IPS-NIHi7 (cell line): ENCODE results near the gene TRIM63.

Experiments used
- DNase-seq: peaks from one replicate; pipeline ENCODE4 v3.0.0; 2012; ENCODE audit warnings: mixed read lengths; ENCODE audit errors: extremely low spot score

Gene TRIM63

GRCh38 chr1:26034504-26035202 lies 32.8 kb downstream of the TRIM63 start:
- no peak for DNase-seq

GRCh38 chr1:26032656-26033357 lies 34.6 kb downstream of the TRIM63 start:
- no peak for DNase-seq

GRCh38 chr1:26031611-26032220 lies 35.7 kb downstream of the TRIM63 start:
- no peak for DNase-seq

GRCh38 chr1:26031196-26031595 lies 36.2 kb downstream of the TRIM63 start:
- DNase-seq: no peak

- no peak for DNase-seq
Observed at GRCh38 chr1:26029864-26030481, 37.5 kb downstream of the TRIM63 start.

- no peak for DNase-seq
Observed at GRCh38 chr1:26029054-26029863, 38.2 kb downstream of the TRIM63 start.

GRCh38 chr1:26028490-26028980 lies 38.9 kb downstream of the TRIM63 start:
- no peak for DNase-seq

GRCh38 chr1:26027716-26028489 lies 39.5 kb downstream of the TRIM63 start:
- DNase-seq: no peak

- DNase-seq: no peak
Observed at GRCh38 chr1:26025517-26025916, 41.9 kb downstream of the TRIM63 start.

- DNase-seq: no peak
Observed at GRCh38 chr1:26025060-26025459, 42.4 kb downstream of the TRIM63 start.

GRCh38 chr1:26023826-26024225 lies 43.6 kb downstream of the TRIM63 start:
- no peak for DNase-seq

- no peak for DNase-seq
Observed at GRCh38 chr1:26023009-26023408, 44.4 kb downstream of the TRIM63 start.

- DNase-seq: no peak
Observed at GRCh38 chr1:26022404-26022779, 45.0 kb downstream of the TRIM63 start.

- DNase-seq: peak; percentile 96
Observed at GRCh38 chr1:26021647-26022403, 45.6 kb downstream of the TRIM63 start, which contains the start of gene EXTL1. EXTL1 (plus strand) TSS chr1:26021775; CDS start chr1:26022647, 872 bp downstream.

GRCh38 chr1:26020941-26021646 lies 46.3 kb downstream of the TRIM63 start:
- no peak for DNase-seq

GRCh38 chr1:26020330-26020768 lies 47.1 kb downstream of the TRIM63 start:
- no peak for DNase-seq

- no peak for DNase-seq
Observed at GRCh38 chr1:26019641-26020315, 47.7 kb downstream of the TRIM63 start.

- DNase-seq: no peak
Observed at GRCh38 chr1:26017606-26018005, 49.8 kb downstream of the TRIM63 start.
